Cardiac muscle cell (in vitro differentiated cells and primary cell): ENCODE measurements around the gene WDR20. TPM values are rescaled to one million over a fixed set of nuclear protein-coding genes. Genes with fewer than 3 reads are reported as not detected.

Experiments used
- DNase-seq, 2 donors: peaks; one replicate each; pipeline versions ENCODE4 v3.0.0 to v3.0.0-alpha.2; 2010 to 2017; ENCODE audit warnings: low read depth in 1 of 2, low spot score in 1 of 2
- H3K27ac ChIP-seq: fragments of 200-600 bp; sonication (generic); 2 replicates; pipeline ENCODE4 v1.5.1; 2016
- H3K27me3 ChIP-seq: fragments of 200-600 bp; sonication (generic); 2 replicates; pipeline ENCODE4 v1.6.0; 2016; ENCODE audit warnings: control low read depth
- H3K36me3 ChIP-seq: fragments of 200-600 bp; sonication (generic); 2 replicates; pipeline ENCODE4 v1.5.1; 2016; ENCODE audit warnings: control low read depth
- H3K4me1 ChIP-seq: fragments of 200-600 bp; sonication (generic); 2 replicates; pipeline ENCODE4 v1.8.1; 2017; ENCODE audit warnings: low read depth, mild to moderate bottlenecking, mixed run types
- H3K4me3 ChIP-seq: fragments of 200-600 bp; sonication (generic); 2 replicates; pipeline ENCODE4 v1.5.1; 2016; ENCODE audit warnings: mild to moderate bottlenecking
- H3K9me3 ChIP-seq: fragments of 200-600 bp; sonication (generic); 2 replicates; pipeline ENCODE4 v1.5.1; 2017; ENCODE audit warnings: low read depth, mild to moderate bottlenecking, control low read depth
- CTCF ChIP-seq: IDR thresholded peaks from 2 replicates; pipeline ENCODE4 v1.5.1; 2012; ENCODE audit warnings: low read depth, mild to moderate bottlenecking, low read length
- polyA plus RNA-seq: library from polyadenylated mRNA; unstranded; fragments of >200 nt; fragmentation: Nextera tagmentation; extraction: Ambion mirVana; gene quantifications from 2 replicates; pipeline ENCODE4 v1.2.1, GENCODE V29; 2016
- total RNA-seq: library from RNA; depleted of rRNA; stranded (reverse); fragments of >200 nt; gene quantifications from 2 replicates; pipeline ENCODE4 v1.2.3, GENCODE V29; 2016

WDR20 gene
- total and polyA plus RNA-seq, 2 experiments from 2014 or later, result 20.5 to 27.0 TPM

DNA sequence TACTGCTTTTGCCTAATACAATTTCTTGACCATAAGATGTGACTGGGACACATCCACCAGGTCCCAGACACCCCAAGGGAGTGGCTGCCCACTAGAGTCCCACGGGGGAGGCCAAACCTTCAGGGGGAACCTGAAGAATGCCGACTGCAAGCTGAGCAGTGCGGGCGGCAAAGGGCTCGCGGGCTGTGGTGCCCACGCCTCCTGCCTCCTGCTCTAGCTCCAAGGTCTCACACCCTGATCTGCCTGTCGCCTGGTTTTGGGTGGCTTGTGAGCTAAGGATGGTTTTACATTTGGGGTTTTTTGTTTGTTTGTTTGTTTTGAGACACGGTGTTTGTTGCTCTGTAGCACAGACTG, 90.0 kb downstream of the WDR20 start:
- no peaks in the 10 kb centered on the region for H3K27me3 ChIP-seq
- H3K4me3 ChIP-seq, result no peak overlapping the region
- no peak overlapping the region for H3K27ac ChIP-seq
- TF ChIP-seq CTCF, result no peak
- H3K4me1 ChIP-seq, result no peaks in the 10 kb centered on the region
- no peak for DNase-seq
- peaks cover 5% of the 10 kb centered on the region for H3K36me3 ChIP-seq
- H3K9me3 ChIP-seq, result no peaks in the 10 kb centered on the region

- H3K27me3 ChIP-seq, result no peaks in the 10 kb centered on the region
- H3K9me3 ChIP-seq, result no peaks in the 10 kb centered on the region
- no peak overlapping the region for H3K4me3 ChIP-seq
- DNase-seq, result no peak
- H3K4me1 ChIP-seq, result no peaks in the 10 kb centered on the region
- H3K27ac ChIP-seq, result no peak overlapping the region
- H3K36me3 ChIP-seq, result peaks cover 5% of the 10 kb centered on the region
- TF ChIP-seq CTCF, result no peak
Observed at GRCh38 chr14:102230481-102231210, 90.9 kb downstream of the WDR20 start.

GRCh38 chr14:102231476-102232347, 92.0 kb downstream of the WDR20 start:
- H3K9me3 ChIP-seq, result no peaks in the 10 kb centered on the region
- no peak overlapping the region for H3K4me3 ChIP-seq
- DNase-seq, result no peak
- H3K36me3 ChIP-seq, result peaks cover 5% of the 10 kb centered on the region
- no peak overlapping the region for H3K27ac ChIP-seq
- no peaks in the 10 kb centered on the region for H3K4me1 ChIP-seq
- no peak for TF ChIP-seq CTCF
- H3K27me3 ChIP-seq, result no peaks in the 10 kb centered on the region

GRCh38 chr14:102232348-102232625, 92.6 kb downstream of the WDR20 start:
- no peaks in the 10 kb centered on the region for H3K9me3 ChIP-seq
- no peak for DNase-seq
- no peak overlapping the region for H3K4me3 ChIP-seq
- H3K4me1 ChIP-seq, result no peaks in the 10 kb centered on the region
- no peak for TF ChIP-seq CTCF
- H3K27ac ChIP-seq, result no peak overlapping the region
- H3K27me3 ChIP-seq, result no peaks in the 10 kb centered on the region
- peaks cover 5% of the 10 kb centered on the region for H3K36me3 ChIP-seq

GRCh38 chr14:102233081-102233480, 93.4 kb downstream of the WDR20 start:
- Histone ChIP-seq H3K4me1 (no peaks in the 10 kb centered on the region), H3K27ac (no peak overlapping the region), H3K9me3 (no peaks in the 10 kb centered on the region), H3K4me3 (no peak overlapping the region), H3K36me3 (peaks cover 5% of the 10 kb centered on the region), H3K27me3 (no peaks in the 10 kb centered on the region)
- no peak for DNase-seq
- TF ChIP-seq CTCF, result no peak
